Measurements from ENCODE around the gene GDF7. TPM values are rescaled to one million over a fixed set of nuclear protein-coding genes. Genes with fewer than 3 reads are reported as not detected.

GDF7 gene
- total and polyA plus RNA-seq, 2 experiments from 2014 or later, result 0.24 to 0.37 TPM

GRCh38 chr2:20678780-20679179 is 11.8 kb downstream of the GDF7 start:
- no peak for TF ChIP-seq EZH2phosphoT487 (IDR thresholded peaks at IDR 0.05; ENCODE audit: low read depth, severe bottlenecking, unreplicated experiment)
- no peak for TF ChIP-seq EZH2 (IDR thresholded peaks at IDR 0.05; ENCODE audit: borderline replicate concordance)
- TF ChIP-seq CTCF (IDR thresholded peaks at IDR 0.05; ENCODE audit: poor library complexity), result no peak
- 84% methylated on average over 2 of the region's 2 CpGs for WGBS (ENCODE audit: low lambda C conversion rate, missing lambda C conversion rate)
- H3K36me3 ChIP-seq (replicated peaks; ENCODE audit: insufficient read depth, low read depth), result no peaks in the 10 kb centered on the region
- H4K20me1 ChIP-seq (ENCODE audit: insufficient read depth, poor library complexity, severe bottlenecking), result no peaks in the 10 kb centered on the region
- no peak overlapping the region for H3K4me3 ChIP-seq
- no peak for DNase-seq (ENCODE audit: low spot score)
- H3K27me3 ChIP-seq, result peaks cover 6% of the 10 kb centered on the region
- no peaks in the 10 kb centered on the region for H3K9me2 ChIP-seq (replicated peaks; ENCODE audit: insufficient read depth)
- H3K9me3 ChIP-seq (ENCODE audit: low read depth), result no peaks in the 10 kb centered on the region
- no peak overlapping the region for H2AFZ ChIP-seq
- no peak overlapping the region for H3K27ac ChIP-seq
- H3K79me2 ChIP-seq, result no peaks in the 10 kb centered on the region
- no peak overlapping the region for H3K4me2 ChIP-seq
- peaks cover 10% of the 10 kb centered on the region for H3K4me1 ChIP-seq (ENCODE audit: insufficient read depth)

- no peak overlapping the region for H3K4me3 ChIP-seq
- no peak overlapping the region for H2AFZ ChIP-seq
- 95% methylated on average over 10 of the region's 10 CpGs for WGBS (ENCODE audit: low lambda C conversion rate, missing lambda C conversion rate)
- no peak overlapping the region for H3K4me2 ChIP-seq
- H3K36me3 ChIP-seq (replicated peaks; ENCODE audit: insufficient read depth, low read depth), result no peaks in the 10 kb centered on the region
- no peak overlapping the region for H3K27ac ChIP-seq
- peaks cover 3% of the 10 kb centered on the region for H3K4me1 ChIP-seq (ENCODE audit: insufficient read depth)
- H3K9me2 ChIP-seq (replicated peaks; ENCODE audit: insufficient read depth), result no peaks in the 10 kb centered on the region
- no peaks in the 10 kb centered on the region for H3K9me3 ChIP-seq (ENCODE audit: low read depth)
- no peaks in the 10 kb centered on the region for H4K20me1 ChIP-seq (ENCODE audit: insufficient read depth, poor library complexity, severe bottlenecking)
- H3K79me2 ChIP-seq, result no peaks in the 10 kb centered on the region
- TF ChIP-seq CTCF (IDR thresholded peaks at IDR 0.05; ENCODE audit: poor library complexity) (no peak), EZH2 (IDR thresholded peaks at IDR 0.05; ENCODE audit: borderline replicate concordance) (no peak)
- no peak for DNase-seq (ENCODE audit: low spot score)
- H3K27me3 ChIP-seq, result no peaks in the 10 kb centered on the region
Observed at GRCh38 chr2:20680744-20681375, 13.9 kb downstream of the GDF7 start.

- no peaks in the 10 kb centered on the region for H3K36me3 ChIP-seq (replicated peaks; ENCODE audit: insufficient read depth, low read depth)
Observed at GRCh38 chr2:20682167-20682920, 15.4 kb downstream of the GDF7 start.

More at GRCh38 chr2:20682167-20682920, 15.4 kb downstream of the GDF7 start:
- no peak for DNase-seq (ENCODE audit: low spot score)
- Histone ChIP-seq H3K4me1 (ENCODE audit: insufficient read depth) (no peaks in the 10 kb centered on the region), H3K4me3 (no peak overlapping the region), H3K27me3 (no peaks in the 10 kb centered on the region), H3K79me2 (no peaks in the 10 kb centered on the region), H3K27ac (no peak overlapping the region), H2AFZ (no peak overlapping the region), H3K9me3 (ENCODE audit: low read depth) (no peaks in the 10 kb centered on the region), H3K4me2 (no peak overlapping the region), H3K9me2 (replicated peaks; ENCODE audit: insufficient read depth) (no peaks in the 10 kb centered on the region), H4K20me1 (ENCODE audit: insufficient read depth, poor library complexity, severe bottlenecking) (no peaks in the 10 kb centered on the region)
- TF ChIP-seq CTCF (IDR thresholded peaks at IDR 0.05; ENCODE audit: poor library complexity), result peak; percentile 56
- no peak for TF ChIP-seq EZH2phosphoT487 (IDR thresholded peaks at IDR 0.05; ENCODE audit: low read depth, severe bottlenecking, unreplicated experiment)
- TF ChIP-seq EZH2 (IDR thresholded peaks at IDR 0.05; ENCODE audit: borderline replicate concordance), result no peak
- WGBS (ENCODE audit: low lambda C conversion rate, missing lambda C conversion rate), result 73% methylated on average over 7 of the region's 7 CpGs

Measured in hepatocyte (in vitro differentiated cells).